Right hindlimb (tissue), 1 donor: ENCODE measurements around the gene TRAF3IP3.

Experiments
- DNase-seq: peaks from one replicate; pipeline ENCODE4 v3.0.0-alpha.2; 2018

The TRAF3IP3 gene

GRCh38 chr1:209802117-209802779, 46.4 kb downstream of the TRAF3IP3 start:
- DNase-seq: no peak

GRCh38 chr1:209802780-209803152, 46.9 kb downstream of the TRAF3IP3 start:
- no peak for DNase-seq

DNA sequence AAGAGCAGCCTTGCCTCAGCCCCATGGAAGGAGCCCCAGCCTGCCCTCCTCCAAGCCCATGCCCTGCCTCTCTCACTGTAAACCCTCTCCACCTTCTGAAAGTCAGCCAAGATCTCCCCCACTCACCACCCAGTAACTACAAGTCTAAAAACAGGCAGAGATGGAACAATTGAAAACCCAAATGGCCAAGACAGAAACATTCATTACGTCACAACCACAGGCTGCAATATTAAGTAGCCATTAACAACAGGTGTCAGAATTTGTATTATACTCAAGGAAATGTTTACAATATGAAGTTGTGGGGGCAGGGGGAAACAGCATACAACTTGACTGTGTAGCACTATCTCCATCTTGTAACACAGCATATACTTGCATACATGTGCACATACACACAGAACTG, 47.7 kb downstream of the TRAF3IP3 start:
- no peak for DNase-seq

DNA sequence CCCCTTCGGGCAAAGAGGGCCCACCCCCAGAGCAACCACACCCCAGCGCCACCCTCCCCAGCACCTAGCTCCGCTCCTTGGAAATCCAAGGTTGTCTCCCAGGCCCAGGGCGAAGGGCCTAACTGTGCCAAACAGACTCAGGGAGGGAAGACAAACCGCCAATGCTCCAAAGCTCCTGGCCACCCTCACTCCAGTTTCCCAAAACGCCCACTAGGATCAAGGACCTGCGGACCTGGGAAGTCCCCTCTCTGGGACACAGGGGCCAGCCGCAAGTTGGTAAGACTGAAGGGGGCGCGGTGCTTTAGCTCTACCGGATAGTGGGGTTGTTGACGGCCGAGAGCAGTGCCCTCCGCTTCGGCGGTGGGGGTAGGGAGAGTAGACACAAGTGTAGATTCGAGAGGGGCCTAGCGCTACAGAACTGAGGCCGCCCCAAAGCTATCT, 49.5 kb downstream of the TRAF3IP3 start:
- DNase-seq: no peak

DNA sequence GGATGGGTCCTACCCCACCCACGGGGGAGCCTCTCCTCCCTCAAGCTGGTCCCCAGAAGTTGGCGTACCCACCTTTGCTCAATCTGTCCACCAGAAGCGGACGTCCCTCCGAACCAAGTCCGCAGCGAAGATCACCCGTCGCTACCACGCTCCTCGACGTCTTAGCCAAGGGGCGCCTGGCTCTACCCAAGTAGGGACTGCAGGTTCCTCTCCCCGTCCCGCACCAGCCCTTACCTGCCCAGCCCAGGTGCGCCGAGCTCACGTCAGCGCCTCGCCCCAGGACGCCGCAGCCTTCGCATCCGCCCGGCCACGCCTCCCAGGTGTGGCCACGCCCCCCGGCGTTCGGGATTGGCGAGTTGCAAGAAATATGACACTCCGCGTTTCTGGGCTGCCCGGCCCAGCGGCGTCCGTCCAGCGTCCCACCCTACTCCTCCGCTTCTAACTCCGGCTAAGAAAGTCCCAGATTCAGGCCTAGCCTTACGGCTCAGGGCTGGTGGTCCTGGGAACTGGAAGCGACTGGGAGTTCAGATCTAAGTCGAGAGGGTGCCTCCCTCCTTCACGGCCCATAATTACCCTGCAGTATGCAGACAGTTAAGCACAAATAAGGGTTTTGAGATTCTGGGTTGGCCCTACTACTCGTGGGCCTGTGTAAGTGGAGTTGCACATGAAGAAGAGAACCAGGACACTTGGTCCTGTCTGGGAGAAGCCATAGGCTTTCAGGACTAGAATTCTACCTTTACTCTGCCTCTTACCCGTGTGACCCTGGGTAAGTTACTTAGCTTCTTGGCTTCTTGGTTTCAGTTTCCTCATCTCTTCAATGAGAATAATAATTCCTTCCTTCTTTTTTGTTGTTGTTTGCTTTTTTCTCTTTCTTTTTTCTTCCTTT, 50.3 kb downstream of the TRAF3IP3 start, which contains the start of gene IRF6:
Gene IRF6, minus strand, starts transcription at position 268 of the 886 bp plus-strand sequence. CDS start 4,729 bp downstream, outside the sequence.
- DNase-seq: peak; percentile 80

- no peak for DNase-seq
These were observed 51.7 kb downstream of the TRAF3IP3 start for GRCh38 chr1:209807509-209807908.

GRCh38 chr1:209808059-209808581, 52.3 kb downstream of the TRAF3IP3 start:
- DNase-seq: no peak

DNA sequence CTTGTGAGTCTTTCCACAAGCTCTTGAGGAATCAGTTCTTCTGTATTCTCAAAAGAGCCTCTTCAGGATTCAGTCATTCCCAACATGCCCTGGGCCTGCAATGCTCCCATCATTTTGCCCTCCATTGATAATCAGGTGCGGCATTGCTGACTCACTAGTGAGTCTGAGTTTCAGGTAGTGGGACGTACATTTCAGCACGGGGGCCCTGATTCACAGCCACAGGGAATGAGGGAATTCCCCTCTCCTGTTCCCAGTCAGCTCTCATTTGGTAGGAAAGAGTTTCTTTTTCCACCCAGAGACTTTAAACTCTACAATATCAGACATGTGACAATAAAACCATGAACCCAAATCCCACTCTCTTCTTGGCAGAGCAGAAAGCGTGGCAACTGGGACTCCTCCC, 53.8 kb downstream of the TRAF3IP3 start:
- DNase-seq: no peak

GRCh38 chr1:209810783-209811182, 54.9 kb downstream of the TRAF3IP3 start:
- DNase-seq: no peak

GRCh38 chr1:209813902-209814301, 58.0 kb downstream of the TRAF3IP3 start:
- no peak for DNase-seq

GRCh38 chr1:209815490-209815889, 59.6 kb downstream of the TRAF3IP3 start:
- no peak for DNase-seq

- DNase-seq: no peak
These were observed 60.1 kb downstream of the TRAF3IP3 start for GRCh38 chr1:209815931-209816341.

DNA sequence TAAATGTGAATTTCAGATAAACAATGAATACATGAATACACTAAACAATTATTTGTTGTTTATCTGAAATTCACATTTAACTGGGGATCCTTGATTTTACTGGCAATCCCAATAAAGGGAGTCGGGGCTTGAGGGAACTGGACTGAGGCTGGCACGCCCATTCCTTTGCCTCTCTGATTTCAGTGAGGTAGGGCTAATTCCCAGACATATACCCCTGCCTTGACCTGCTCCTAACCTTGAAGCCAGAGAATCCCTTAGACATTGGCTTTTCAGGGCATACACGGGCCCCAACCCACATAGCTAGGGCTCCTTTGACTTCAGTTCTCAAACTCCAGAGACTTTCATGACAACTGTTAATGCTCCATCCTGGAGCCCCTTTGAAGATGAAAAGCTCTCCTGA, 61.1 kb downstream of the TRAF3IP3 start:
- no peak for DNase-seq

DNA sequence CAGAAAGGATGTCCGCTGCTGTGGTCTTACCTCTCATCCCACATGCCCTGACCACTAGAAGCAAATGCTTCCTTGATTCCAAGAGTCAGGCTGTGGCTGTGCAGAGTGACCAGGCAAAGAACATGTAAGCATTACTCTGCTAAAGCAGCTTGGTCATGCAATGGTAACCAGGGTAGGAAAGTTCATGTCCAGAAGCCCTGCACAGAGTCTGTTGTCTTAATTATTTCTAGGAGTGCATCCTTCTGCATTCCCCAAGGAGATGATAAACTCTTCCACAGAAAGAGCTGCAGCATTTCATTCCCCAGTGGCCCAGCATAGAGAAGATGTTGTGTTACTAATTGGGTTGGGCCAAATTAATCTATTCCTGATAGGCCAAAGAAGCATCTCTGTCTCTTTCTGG, 61.8 kb downstream of the TRAF3IP3 start:
- DNase-seq: no peak

DNA sequence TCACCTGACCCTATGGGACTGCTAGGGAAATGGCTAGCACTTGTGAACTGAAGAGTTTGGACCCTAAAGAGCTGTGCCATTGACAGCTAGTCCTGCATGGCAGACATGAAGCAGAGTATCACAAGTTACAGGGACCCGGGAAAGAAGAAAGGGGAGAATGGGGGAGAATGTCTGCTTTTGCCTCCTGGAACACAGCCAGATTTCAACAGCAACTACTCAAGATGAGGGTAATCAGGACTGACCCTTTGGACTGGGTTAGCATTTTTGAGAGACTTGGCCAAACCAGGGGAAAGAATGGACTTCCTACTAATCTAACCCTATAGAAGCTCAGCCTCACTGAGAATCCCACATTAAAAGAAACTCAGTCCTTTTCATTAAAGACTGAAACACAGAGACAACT, 63.2 kb downstream of the TRAF3IP3 start:
- no peak for DNase-seq

DNA sequence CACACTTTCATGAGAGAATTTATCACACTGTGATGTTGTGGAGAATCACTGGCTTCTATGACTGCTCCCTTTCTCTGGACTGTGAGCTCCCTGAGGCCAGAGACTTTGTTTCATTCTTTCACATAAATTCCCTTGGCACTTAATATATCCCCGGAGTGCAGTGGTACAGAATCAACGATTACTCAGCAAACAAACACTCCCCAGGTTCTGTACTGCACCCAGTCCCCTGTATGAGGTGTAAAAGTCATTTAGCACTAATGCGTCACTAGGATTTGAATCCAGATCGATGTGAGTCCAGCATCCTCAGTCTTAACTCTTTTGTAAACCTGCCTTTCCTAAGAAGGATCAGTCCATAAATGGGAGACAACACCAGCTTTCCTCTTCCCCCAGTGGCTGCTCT, 65.1 kb downstream of the TRAF3IP3 start:
- DNase-seq: no peak

- DNase-seq: no peak
These were observed 66.9 kb downstream of the TRAF3IP3 start for GRCh38 chr1:209822706-209823105.

DNA sequence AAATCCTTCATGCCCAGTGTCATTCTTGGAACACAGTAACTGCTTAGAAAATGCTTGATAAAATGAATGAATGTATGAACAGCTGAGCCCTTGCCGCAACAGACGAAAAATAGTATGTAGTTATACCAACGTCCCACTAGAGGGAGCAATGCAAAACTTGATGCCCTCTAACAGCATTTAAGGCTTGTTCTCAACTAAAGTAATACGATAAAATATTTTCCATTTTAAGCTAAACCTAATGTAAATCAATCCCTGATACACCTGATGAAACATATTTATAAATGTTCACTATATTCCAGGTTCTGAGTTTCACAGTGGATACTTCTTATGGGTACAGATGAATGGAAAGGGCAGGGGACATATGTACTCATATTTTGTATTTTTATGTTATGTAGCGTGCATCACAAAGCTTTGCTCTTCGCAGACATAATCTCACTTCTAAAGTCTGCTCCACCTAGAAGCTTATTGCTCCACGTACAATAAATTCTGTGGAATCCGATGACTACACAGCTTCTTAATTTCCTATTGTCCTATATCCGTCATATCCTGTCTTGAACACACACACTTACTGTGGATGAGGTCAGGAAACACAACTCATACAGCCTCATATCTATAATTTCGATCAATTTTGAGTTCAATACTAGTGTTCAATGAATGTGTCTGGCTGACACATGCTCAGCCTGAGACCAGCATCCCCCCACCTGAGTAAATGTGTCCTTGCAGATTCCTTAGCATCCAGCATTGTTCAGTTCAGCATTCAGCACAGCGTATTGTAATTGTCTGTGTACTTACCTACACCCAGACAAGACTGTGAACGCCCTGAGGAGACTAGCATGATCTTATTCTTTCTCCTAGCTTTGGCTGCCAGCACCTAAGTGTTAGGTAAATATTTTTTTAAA, 67.5 kb downstream of the TRAF3IP3 start:
- DNase-seq: no peak

DNA sequence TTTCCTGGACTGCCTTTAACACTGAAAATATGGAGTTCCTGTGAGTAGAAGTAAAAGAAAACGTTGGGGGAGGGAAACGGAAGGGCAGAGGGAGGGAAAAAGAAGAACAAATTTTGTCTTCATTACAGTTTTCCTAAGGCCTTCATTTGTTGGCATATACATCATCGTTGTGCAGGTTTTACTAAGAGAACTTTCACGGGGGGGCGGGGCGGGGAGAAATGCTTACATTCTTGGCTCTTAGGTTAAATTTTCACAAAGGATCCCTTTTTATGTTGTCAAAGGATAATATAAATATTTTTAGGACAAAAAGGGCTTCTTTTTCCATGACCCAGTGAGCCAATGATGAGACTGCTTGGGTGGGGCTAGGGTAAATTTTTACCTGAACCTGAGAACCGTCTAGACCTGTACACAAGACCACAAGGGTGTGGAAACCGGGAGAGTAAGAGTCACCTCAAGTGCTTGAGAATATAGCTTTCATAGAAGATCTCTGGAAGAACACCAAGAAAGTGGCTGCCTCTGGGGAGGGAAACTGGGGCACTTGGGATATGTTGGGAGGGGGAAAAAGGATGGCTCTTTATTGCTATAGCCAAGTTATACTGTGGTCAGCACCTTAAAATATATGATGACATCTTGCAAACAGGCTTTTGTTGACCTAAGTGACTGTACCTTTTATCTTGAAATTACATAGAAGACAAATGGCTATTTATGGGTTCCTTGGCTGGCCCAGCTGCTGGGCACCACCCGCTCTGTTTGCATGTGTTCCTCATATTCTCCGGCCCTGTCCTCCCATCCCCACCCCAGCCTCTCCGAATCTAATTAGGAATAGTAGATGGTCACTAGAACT, 70.0 kb downstream of the TRAF3IP3 start:
- DNase-seq: no peak

GRCh38 chr1:209827384-209828262, 71.8 kb downstream of the TRAF3IP3 start, which contains the start of gene UTP25:
UTP25 (plus strand) TSS chr1:209827972; CDS start chr1:209828064, 92 bp downstream.
- DNase-seq: peak; percentile 95

DNA sequence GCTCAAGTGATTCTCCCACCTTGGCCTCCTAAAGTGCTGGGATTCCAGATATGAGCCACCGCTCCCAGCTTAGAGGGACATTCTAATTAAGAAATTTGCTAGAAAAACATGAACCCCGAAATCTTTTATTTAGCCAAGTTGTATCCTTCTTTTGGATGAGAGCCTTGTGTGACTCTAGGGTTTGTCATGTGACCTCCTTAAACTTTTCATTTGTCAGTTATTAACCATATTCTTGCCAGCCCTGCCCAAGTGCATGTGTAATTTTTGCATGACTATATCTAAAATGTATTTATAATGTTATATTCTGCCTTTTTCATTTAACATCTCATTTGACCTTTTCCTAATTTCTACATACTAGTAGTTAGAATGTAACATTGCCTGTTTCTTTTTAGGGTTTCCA, 73.9 kb downstream of the TRAF3IP3 start:
- DNase-seq: no peak
